Measurements from ENCODE around the gene MIF4GD. TPM values are rescaled to one million over a fixed set of nuclear protein-coding genes. Genes with fewer than 3 reads are reported as not detected.

Gene MIF4GD
- total RNA-seq, 1 donor from 2014 or later, result 16.3 TPM

DNA sequence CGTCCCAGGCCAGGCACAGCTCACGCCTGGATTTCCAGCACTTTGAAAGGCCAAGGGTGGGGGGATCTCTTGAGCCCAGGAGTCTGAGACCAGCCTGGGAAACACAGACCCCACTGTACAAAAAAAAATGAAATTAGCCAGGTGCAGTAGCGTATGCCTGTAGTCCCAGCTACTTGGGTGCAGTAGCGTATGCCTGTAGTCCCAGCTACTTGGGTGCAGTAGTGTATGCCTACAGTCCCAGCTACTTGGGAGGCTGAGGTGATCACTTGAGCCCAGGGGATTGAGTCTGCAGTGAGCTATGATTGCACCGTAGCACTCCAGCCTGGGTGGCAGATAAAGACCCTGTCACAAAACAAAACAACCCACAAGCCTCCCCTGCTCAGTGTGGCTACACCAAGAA, 45.2 kb upstream of the MIF4GD start:
- Mint-ChIP-seq H3K27me3 (no peaks in the 10 kb centered on the region), H3K27ac (no peak overlapping the region), H3K9me3 (ENCODE audit: low read depth) (no peaks in the 10 kb centered on the region), H3K4me3 (ENCODE audit: low read depth) (no peak overlapping the region), H3K4me1 (ENCODE audit: low read depth) (peaks cover 5% of the 10 kb centered on the region), H3K36me3 (ENCODE audit: insufficient read depth) (peaks cover 7% of the 10 kb centered on the region)
- no peak for DNase-seq (ENCODE audit: low spot score, unreplicated experiment)
- TF ChIP-seq, protein P1, sequence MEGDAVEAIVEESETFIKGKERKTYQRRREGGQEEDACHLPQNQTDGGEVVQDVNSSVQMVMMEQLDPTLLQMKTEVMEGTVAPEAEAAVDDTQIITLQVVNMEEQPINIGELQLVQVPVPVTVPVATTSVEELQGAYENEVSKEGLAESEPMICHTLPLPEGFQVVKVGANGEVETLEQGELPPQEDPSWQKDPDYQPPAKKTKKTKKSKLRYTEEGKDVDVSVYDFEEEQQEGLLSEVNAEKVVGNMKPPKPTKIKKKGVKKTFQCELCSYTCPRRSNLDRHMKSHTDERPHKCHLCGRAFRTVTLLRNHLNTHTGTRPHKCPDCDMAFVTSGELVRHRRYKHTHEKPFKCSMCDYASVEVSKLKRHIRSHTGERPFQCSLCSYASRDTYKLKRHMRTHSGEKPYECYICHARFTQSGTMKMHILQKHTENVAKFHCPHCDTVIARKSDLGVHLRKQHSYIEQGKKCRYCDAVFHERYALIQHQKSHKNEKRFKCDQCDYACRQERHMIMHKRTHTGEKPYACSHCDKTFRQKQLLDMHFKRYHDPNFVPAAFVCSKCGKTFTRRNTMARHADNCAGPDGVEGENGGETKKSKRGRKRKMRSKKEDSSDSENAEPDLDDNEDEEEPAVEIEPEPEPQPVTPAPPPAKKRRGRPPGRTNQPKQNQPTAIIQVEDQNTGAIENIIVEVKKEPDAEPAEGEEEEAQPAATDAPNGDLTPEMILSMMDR (IDR thresholded peaks at IDR 0.05; ENCODE audit: unreplicated experiment), result no peak

DNA sequence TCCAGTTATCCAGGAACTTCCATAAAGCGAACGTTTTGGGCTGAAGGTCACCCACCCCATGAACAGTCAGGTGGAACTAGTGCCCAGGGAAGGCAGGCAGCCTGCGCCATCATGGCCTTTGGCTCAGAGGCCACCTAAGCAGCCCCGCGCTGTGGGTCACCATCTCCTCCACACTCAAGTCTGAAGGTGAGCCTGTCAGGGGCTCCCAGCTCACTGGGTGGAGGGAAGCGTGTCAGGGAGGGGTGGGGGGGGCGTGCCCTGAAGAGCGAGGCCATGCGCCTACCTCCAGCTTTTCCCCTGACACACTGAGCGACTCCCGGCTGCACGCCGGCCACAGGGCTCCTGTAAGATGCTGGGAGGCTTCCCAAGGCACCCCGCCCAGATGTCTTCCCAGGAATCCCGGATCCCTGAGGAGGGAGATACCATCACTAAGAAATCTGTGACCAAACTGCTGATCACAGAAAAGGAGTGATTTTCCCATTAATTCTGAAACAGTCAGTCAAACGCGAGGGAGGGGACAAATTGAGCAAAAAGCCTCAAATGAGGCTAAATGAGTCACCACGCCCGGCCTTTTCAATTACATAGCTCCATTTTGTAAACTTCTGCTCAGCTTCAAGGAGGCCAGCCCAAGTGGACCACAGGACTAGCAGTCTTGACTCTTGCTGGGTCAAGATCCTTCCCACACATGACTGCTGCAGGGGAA, 44.7 kb upstream of the MIF4GD start:
- Mint-ChIP-seq H3K4me1 (ENCODE audit: low read depth) (peaks cover 5% of the 10 kb centered on the region), H3K27ac (peak overlapping the region; percentile 37), H3K27me3 (no peaks in the 10 kb centered on the region), H3K4me3 (ENCODE audit: low read depth) (no peak overlapping the region), H3K9me3 (ENCODE audit: low read depth) (no peaks in the 10 kb centered on the region), H3K36me3 (ENCODE audit: insufficient read depth) (peaks cover 6% of the 10 kb centered on the region)
- no peak for DNase-seq (ENCODE audit: low spot score, unreplicated experiment)
- TF ChIP-seq, protein P1 (IDR thresholded peaks at IDR 0.05; ENCODE audit: unreplicated experiment), result no peak

DNA sequence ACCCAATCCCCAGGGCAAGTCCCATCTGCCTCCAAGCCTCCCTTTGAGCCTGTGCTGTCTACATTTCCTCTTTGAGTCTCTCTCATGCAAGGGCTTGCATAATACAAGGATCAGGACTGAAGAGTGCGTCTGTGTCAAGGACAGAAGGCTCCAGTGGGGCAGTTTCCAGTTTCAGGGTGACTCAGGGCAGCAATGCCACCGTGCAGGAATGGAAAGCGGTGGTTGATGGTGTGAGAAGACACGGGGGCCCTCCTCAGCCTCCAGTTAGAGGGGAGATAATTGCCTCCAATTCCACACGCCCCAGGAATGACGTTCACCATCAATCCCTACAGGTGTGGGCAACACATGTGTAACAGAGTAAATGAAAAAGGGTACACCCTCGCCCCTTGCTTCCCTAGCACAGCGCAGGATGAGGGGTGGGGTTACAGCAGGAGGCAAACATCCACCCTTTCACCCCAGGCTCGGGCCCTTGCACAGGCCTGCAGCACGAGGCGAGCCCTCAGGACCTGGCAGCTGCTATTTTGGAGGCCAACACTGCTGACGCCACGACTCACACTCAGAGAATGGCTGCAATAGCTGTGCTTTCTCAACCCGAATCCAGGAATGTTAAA, 43.0 kb upstream of the MIF4GD start:
- Mint-ChIP-seq H3K4me1 (ENCODE audit: low read depth) (peaks cover 11% of the 10 kb centered on the region), H3K9me3 (ENCODE audit: low read depth) (no peaks in the 10 kb centered on the region), H3K4me3 (ENCODE audit: low read depth) (no peak overlapping the region), H3K27ac (peak overlapping the region; percentile 46), H3K36me3 (ENCODE audit: insufficient read depth) (no peaks in the 10 kb centered on the region), H3K27me3 (no peaks in the 10 kb centered on the region)
- TF ChIP-seq, protein P1 (IDR thresholded peaks at IDR 0.05; ENCODE audit: unreplicated experiment), result no peak
- DNase-seq (ENCODE audit: low spot score, unreplicated experiment), result no peak

GRCh38 chr17:75308732-75309629, 38.0 kb upstream of the MIF4GD start:
- TF ChIP-seq, protein P1 (IDR thresholded peaks at IDR 0.05; ENCODE audit: unreplicated experiment), result no peak
- H3K4me1 Mint-ChIP-seq (ENCODE audit: low read depth), result peaks cover 25% of the 10 kb centered on the region
- H3K36me3 Mint-ChIP-seq (ENCODE audit: insufficient read depth), result no peaks in the 10 kb centered on the region
- no peak for DNase-seq (ENCODE audit: low spot score, unreplicated experiment)
- H3K9me3 Mint-ChIP-seq (ENCODE audit: low read depth), result no peaks in the 10 kb centered on the region
- H3K27ac Mint-ChIP-seq, result peak overlapping the region; percentile 87
- no peaks in the 10 kb centered on the region for H3K27me3 Mint-ChIP-seq
- H3K4me3 Mint-ChIP-seq (ENCODE audit: low read depth), result peak overlapping the region; percentile 14
